Activated CD4-positive, alpha-beta T cell treated with anti-CD3 and anti-CD28 coated beads, Interleukin-2, amount 50 U/mL, for 1 hour (primary cell): ENCODE measurements around the gene RPL18A.
A peak's percentile ranks its signal among the peaks of the same experiment; 100 is the strongest.

ENCODE experiments used
- DNase-seq: peaks from one replicate; pipeline ENCODE4 v3.0.0-alpha.2; 2020

The RPL18A gene

GRCh38 chr19:17859533-17860330 lies at the start of gene RPL18A:
Gene RPL18A (plus strand): TSS chr19:17859910. CDS start chr19:17859957, 47 bp downstream.
- DNase-seq: peak; percentile 98

GRCh38 chr19:17811103-17811502 lies 48.6 kb upstream of the RPL18A start:
- DNase-seq: no peak

GRCh38 chr19:17811681-17812080 lies 48.0 kb upstream of the RPL18A start:
- no peak for DNase-seq

- no peak for DNase-seq
Measured at GRCh38 chr19:17812099-17812498, 47.6 kb upstream of the RPL18A start.

GRCh38 chr19:17817668-17818363 lies 41.9 kb upstream of the RPL18A start:
- DNase-seq: no peak

GRCh38 chr19:17821190-17821589 lies 38.5 kb upstream of the RPL18A start, which contains the start of gene INSL3:
Gene INSL3 (minus strand): TSS chr19:17821519. CDS start chr19:17821506, 13 bp downstream.
- no peak for DNase-seq

- no peak for DNase-seq
Measured at GRCh38 chr19:17824339-17824738, 35.4 kb upstream of the RPL18A start.

GRCh38 chr19:17826508-17827056 lies 33.1 kb upstream of the RPL18A start:
- DNase-seq: no peak

GRCh38 chr19:17829855-17830566 lies 29.7 kb upstream of the RPL18A start:
- DNase-seq: no peak

- DNase-seq: peak; percentile 51
Measured at GRCh38 chr19:17830567-17831418, 28.9 kb upstream of the RPL18A start.

GRCh38 chr19:17831419-17831888 lies 28.3 kb upstream of the RPL18A start:
- no peak for DNase-seq

GRCh38 chr19:17832443-17833208 lies 27.1 kb upstream of the RPL18A start:
- no peak for DNase-seq

GRCh38 chr19:17834350-17835181 lies 25.1 kb upstream of the RPL18A start:
- no peak for DNase-seq

GRCh38 chr19:17835182-17836006 lies 24.3 kb upstream of the RPL18A start:
- DNase-seq: no peak

- no peak for DNase-seq
Measured at GRCh38 chr19:17836530-17836929, 23.2 kb upstream of the RPL18A start.

GRCh38 chr19:17837972-17838371 lies 21.7 kb upstream of the RPL18A start:
- DNase-seq: no peak

- no peak for DNase-seq
Measured at GRCh38 chr19:17840019-17840418, 19.7 kb upstream of the RPL18A start.

GRCh38 chr19:17841371-17841809 lies 18.3 kb upstream of the RPL18A start:
- DNase-seq: no peak
